Stimulated activated CD8-positive, alpha-beta memory T cell treated with anti-CD3 and anti-CD28 coated beads, Interleukin-7, amount 100 ng/mL, for 24 hours (primary cell): ENCODE measurements around the gene PPP1R1B.

Source experiments
- DNase-seq: peaks from one replicate; pipeline ENCODE4 v3.0.0-alpha.2; 2020; ENCODE audit warnings: low read depth

Gene PPP1R1B

GRCh38 chr17:39684369-39685192 is 57.8 kb downstream of the PPP1R1B start:
- DNase-seq, result no peak
